Astrocyte of the spinal cord (primary cell): ENCODE data around the gene MCM6.
A peak's percentile ranks its signal among the peaks of the same experiment; 100 is the strongest.

ENCODE experiments used
- DNase-seq: peaks from one replicate; pipeline ENCODE4 v3.0.0; 2011; ENCODE audit warnings: low read depth, low spot score
- H3K4me3 ChIP-seq: 2 replicates; pipeline ENCODE4 v1.5.1; 2011; ENCODE audit warnings: low read depth, mild to moderate bottlenecking, low read length, moderate library complexity
- in situ Hi-C: cut with HindIII; loops from 2 replicates; pipeline ENCODE4 v1.10.0; 2017; ENCODE audit warnings: low sequenced_read_pairs
- TF ChIP-seq, protein P1 (sequence below): IDR thresholded peaks from 2 replicates; pipeline ENCODE4 v1.5.1; 2012; ENCODE audit warnings: low read depth, mild to moderate bottlenecking, low read length, inconsistent platforms

The MCM6 gene

DNA sequence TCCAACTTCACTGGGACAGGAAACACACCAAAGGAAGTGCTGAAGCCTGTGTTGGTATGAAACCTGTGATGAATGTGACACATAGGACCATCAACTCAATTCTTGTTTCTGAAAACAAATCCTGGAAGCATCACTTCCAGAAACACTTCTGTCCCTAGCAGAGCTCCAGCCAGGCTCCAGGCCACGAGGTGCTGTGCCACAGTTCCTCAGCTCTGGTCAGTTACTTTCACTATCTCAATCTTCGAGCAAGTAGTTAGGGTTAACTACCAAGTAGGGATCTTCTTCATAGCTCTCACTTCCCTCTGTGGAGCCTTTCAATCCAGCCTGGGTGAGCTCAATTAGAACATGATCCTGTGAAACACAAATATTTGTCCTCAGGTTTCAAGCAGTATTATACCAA is 35.6 kb downstream of the MCM6 start:
- in situ Hi-C loops: no loop called here
- peak; percentile 22 for DNase-seq
- TF ChIP-seq, protein P1, sequence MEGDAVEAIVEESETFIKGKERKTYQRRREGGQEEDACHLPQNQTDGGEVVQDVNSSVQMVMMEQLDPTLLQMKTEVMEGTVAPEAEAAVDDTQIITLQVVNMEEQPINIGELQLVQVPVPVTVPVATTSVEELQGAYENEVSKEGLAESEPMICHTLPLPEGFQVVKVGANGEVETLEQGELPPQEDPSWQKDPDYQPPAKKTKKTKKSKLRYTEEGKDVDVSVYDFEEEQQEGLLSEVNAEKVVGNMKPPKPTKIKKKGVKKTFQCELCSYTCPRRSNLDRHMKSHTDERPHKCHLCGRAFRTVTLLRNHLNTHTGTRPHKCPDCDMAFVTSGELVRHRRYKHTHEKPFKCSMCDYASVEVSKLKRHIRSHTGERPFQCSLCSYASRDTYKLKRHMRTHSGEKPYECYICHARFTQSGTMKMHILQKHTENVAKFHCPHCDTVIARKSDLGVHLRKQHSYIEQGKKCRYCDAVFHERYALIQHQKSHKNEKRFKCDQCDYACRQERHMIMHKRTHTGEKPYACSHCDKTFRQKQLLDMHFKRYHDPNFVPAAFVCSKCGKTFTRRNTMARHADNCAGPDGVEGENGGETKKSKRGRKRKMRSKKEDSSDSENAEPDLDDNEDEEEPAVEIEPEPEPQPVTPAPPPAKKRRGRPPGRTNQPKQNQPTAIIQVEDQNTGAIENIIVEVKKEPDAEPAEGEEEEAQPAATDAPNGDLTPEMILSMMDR: no peak
- no peak overlapping the region for H3K4me3 ChIP-seq

- H3K4me3 ChIP-seq: no peak overlapping the region
- TF ChIP-seq, protein P1: no peak
- peak; percentile 79 for DNase-seq
- in situ Hi-C loops: no loop called here
These were observed 36.5 kb downstream of the MCM6 start for GRCh38 chr2:135839713-135840112.

- in situ Hi-C loops: no loop called here
- TF ChIP-seq, protein P1: no peak
These were observed 37.7 kb downstream of the MCM6 start for GRCh38 chr2:135838502-135838901.

DNA sequence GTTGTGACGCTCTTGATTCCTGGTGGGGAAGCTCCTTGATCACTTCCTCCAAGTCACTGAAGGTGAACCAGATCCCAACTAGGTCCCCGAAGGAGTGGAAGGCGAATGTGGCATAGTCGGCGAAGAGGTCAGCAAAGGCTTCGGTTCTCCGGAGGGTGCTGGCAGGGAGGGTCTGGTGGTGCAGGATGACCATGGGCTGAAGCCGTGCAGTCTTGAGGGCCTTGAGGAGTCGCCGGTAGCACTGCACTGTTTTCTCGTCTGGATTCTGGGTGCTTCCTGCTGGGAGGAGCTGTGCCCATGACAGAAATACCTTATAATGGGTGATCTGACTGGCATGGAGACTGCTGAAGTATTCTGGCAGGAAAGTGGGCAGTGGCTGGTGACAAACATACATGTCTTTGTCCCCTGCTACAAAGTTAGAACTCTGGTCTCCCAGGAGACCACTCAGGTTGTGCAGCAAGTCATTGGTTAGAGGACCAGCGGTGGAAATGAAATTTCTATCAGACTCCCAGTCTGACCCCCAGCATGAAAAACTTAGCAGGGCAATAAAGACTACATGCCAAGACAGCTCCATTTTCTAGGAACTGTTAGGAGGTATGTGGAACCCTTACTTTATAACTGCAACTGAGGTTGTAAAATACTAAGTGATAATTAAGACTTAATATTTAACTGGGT is 39.5 kb downstream of the MCM6 start, which contains the start of gene LCT:
TSS of gene LCT (minus strand) at position 589 of the 675 bp plus-strand sequence. CDS start at position 574, 15 bp downstream.
- TF ChIP-seq, protein P1: no peak
- in situ Hi-C loops: no loop called here
- no peak within 1 kb of the TSS for H3K4me3 ChIP-seq
- DNase-seq: no peak

More at GRCh38 chr2:135838502-135838901, 37.7 kb downstream of the MCM6 start:
- H3K4me3 ChIP-seq: no peak overlapping the region
- DNase-seq: no peak

DNA sequence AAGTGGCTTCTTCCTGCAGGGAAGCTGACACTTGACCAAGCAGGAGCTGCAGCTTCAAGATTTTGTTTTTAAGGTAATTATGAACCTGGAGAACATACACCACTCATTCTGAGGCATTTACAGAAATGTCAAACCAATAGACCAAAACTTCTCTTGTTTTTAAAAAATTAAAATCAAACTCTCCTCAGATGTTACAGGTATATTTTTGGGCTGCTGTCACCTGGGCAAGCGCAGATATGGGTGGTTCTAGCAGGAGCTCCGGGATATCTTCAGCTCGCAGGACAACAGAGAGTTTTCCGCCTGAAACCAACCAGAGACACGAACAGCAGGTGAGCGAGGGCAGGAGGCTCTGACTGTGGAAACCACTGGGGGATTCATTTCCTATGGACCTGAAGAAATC is 43.4 kb downstream of the MCM6 start:
- no peak for DNase-seq
- TF ChIP-seq, protein P1: no peak
- no peak overlapping the region for H3K4me3 ChIP-seq
- in situ Hi-C loops: no loop called here

DNA sequence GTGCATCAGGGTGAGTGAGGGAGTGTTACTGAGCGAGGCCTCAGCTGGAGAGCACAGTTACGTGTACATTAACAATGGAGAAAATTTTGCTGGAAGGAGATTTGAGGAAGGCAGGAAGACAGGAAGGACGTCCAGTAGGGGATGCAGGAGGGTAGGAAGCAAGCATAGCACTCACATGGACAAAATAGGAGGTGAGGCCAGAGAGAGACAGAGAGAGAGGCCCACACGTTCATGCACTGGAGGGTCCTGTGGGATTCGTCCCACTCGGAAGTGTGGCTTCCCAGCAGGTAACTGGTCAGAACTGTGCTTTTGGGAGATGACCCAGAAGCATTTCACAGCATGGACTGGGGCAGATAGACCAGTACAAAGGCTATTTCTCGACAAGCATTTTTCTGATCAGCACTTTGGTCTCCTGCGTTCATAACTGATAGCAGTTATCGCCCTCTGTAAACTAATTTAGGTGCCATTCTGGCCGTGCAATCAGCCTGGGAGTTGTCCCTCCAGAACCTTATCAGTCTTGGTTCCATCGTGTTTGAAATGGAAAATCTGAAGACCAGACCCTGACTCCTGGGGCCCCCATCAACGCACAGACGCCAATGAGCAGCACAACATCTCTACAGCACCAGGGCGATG is 44.9 kb downstream of the MCM6 start:
- in situ Hi-C loops: no loop called here
- no peak for DNase-seq
- TF ChIP-seq, protein P1: no peak
- H3K4me3 ChIP-seq: no peak overlapping the region
